Nephron progenitor cell (in vitro differentiated cells): Measurements from ENCODE around the gene UBFD1.
"Not testable (repeated sequence)": the region's sequence is repeated elsewhere in the genome, so short reads cannot be mapped to it uniquely, and the experiment has no call there.

Experiments
- DNase-seq: peaks from one replicate; pipeline ENCODE4 v3.0.0; 2021
- H3K27ac Mint-ChIP-seq: 2 replicates; pipeline ENCODE4 v1.8.0; 2021; ENCODE audit warnings: mild to moderate bottlenecking, moderate library complexity, mixed read lengths
- H3K27me3 Mint-ChIP-seq: 2 replicates; pipeline ENCODE4 v1.8.0; 2021; ENCODE audit warnings: mild to moderate bottlenecking, low read depth, mixed read lengths; ENCODE audit not compliant: poor library complexity
- H3K36me3 Mint-ChIP-seq: 2 replicates; pipeline ENCODE4 v1.8.0; 2021; ENCODE audit warnings: low read depth, mixed read lengths
- H3K4me1 Mint-ChIP-seq: 2 replicates; pipeline ENCODE4 v1.8.0; 2021; ENCODE audit warnings: mixed read lengths
- H3K4me3 Mint-ChIP-seq: 2 replicates; pipeline ENCODE4 v1.8.0; 2021; ENCODE audit warnings: mild to moderate bottlenecking, moderate library complexity, mixed read lengths
- H3K9me3 Mint-ChIP-seq: 2 replicates; pipeline ENCODE4 v1.8.0; 2021; ENCODE audit warnings: mild to moderate bottlenecking, moderate library complexity, mixed read lengths
- TF ChIP-seq, protein P1 (sequence below): fragments of 200-600 bp; sonication (generic); IDR thresholded peaks from 2 replicates; pipeline ENCODE4 v1.5.0; 2021; ENCODE audit warnings: antibody characterized with exemption

The UBFD1 gene

DNA sequence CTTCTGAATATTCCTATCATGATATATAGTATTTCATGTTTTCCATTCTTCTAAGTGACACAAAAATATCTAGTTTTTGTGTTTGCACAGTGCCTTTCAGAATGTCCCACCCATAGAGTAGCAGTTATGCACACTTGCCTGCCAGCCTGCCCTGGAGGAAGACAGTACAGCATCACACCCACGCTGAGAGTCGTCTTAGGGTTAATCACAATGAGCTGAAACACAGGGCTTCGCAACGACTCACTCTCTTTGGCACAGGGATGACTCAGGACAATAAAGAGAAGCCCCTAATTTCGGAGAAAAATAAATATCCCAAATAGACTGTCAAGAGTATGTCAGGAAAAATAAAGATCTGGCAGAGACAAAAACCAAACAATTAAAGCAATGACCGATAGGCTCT, 50.2 kb downstream of the UBFD1 start:
- H3K9me3 Mint-ChIP-seq, result no peaks in the 10 kb centered on the region
- no peaks in the 10 kb centered on the region for H3K4me1 Mint-ChIP-seq
- H3K4me3 Mint-ChIP-seq, result no peak overlapping the region
- peak overlapping the region; percentile 93 for H3K27ac Mint-ChIP-seq
- no peak for DNase-seq
- TF ChIP-seq, protein P1, sequence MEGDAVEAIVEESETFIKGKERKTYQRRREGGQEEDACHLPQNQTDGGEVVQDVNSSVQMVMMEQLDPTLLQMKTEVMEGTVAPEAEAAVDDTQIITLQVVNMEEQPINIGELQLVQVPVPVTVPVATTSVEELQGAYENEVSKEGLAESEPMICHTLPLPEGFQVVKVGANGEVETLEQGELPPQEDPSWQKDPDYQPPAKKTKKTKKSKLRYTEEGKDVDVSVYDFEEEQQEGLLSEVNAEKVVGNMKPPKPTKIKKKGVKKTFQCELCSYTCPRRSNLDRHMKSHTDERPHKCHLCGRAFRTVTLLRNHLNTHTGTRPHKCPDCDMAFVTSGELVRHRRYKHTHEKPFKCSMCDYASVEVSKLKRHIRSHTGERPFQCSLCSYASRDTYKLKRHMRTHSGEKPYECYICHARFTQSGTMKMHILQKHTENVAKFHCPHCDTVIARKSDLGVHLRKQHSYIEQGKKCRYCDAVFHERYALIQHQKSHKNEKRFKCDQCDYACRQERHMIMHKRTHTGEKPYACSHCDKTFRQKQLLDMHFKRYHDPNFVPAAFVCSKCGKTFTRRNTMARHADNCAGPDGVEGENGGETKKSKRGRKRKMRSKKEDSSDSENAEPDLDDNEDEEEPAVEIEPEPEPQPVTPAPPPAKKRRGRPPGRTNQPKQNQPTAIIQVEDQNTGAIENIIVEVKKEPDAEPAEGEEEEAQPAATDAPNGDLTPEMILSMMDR, result no peak
- H3K27me3 Mint-ChIP-seq, result no peaks in the 10 kb centered on the region
- peaks cover 21% of the 10 kb centered on the region for H3K36me3 Mint-ChIP-seq

DNA sequence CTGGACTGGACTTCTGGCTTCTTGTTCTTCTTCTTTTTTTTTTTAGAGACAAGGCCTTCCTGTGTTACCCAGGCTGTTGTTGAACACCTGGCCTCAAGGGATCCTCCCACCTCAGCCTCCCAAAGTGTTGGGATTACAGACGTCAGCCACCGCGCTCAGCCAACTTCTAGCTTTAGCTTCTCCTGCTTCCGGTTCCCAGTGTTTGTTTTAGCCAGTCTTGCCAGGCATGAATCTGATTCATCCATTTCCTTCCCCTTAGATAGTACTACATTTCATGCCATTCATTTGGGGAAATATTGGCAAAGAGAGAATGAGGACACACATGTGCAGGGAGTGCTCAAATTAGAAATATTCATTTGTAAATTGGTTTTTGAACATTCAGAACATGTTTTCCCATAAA, 50.7 kb downstream of the UBFD1 start:
- peaks cover 19% of the 10 kb centered on the region for H3K36me3 Mint-ChIP-seq
- no peaks in the 10 kb centered on the region for H3K4me1 Mint-ChIP-seq
- H3K27me3 Mint-ChIP-seq, result no peaks in the 10 kb centered on the region
- TF ChIP-seq, protein P1, result no peak
- H3K4me3 Mint-ChIP-seq, result no peak overlapping the region
- no peaks in the 10 kb centered on the region for H3K9me3 Mint-ChIP-seq
- peak overlapping the region; percentile 93 for H3K27ac Mint-ChIP-seq
- no peak for DNase-seq

DNA sequence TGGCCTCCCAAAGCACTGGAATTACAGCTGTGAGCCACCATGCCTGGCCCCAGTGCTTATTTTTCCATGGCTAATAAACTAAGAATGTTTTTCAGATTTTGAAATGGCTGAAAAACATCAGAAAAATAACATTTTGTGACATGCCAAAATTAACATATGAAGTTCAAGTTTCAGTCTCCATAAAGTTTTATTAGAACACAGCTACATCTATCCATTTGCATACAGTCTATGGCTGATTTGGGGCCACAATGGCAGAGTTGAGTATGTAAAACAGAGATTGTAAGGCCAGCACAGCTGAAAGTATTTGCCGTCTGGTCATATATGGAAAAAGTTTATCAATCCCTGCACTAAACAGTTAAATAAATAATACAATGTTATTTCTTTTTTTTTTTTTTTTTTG, 52.4 kb downstream of the UBFD1 start:
- no peak overlapping the region for H3K4me3 Mint-ChIP-seq
- DNase-seq, result no peak
- H3K9me3 Mint-ChIP-seq, result no peaks in the 10 kb centered on the region
- TF ChIP-seq, protein P1, result no peak
- H3K4me1 Mint-ChIP-seq, result no peaks in the 10 kb centered on the region
- H3K36me3 Mint-ChIP-seq, result peaks cover 15% of the 10 kb centered on the region
- H3K27me3 Mint-ChIP-seq, result no peaks in the 10 kb centered on the region
- no peak overlapping the region for H3K27ac Mint-ChIP-seq

DNA sequence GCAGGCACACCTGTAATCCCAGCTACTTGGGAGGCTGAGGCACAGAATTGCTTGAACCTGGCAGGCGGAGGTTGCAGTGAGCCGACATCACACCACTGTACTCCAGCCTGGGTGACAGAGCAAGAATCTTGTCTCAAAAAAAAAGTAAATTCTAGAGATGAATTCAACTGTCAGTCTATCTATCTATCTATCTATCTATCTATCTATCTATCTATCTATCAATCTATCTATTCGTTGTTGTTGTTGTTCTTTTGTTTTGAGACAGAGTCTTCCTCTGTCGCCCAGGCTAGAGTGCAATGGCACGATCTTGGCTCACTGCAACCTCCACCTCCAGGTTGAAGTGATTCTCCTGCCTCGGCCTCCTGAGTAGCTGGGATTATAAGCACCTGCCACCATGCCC, 53.4 kb downstream of the UBFD1 start:
- H3K4me1 Mint-ChIP-seq, H3K4me3 Mint-ChIP-seq, H3K9me3 Mint-ChIP-seq, H3K27me3 Mint-ChIP-seq, DNase-seq, H3K27ac Mint-ChIP-seq: not testable (repeated sequence)
- H3K36me3 Mint-ChIP-seq, result peaks cover 18% of the 10 kb centered on the region

DNA sequence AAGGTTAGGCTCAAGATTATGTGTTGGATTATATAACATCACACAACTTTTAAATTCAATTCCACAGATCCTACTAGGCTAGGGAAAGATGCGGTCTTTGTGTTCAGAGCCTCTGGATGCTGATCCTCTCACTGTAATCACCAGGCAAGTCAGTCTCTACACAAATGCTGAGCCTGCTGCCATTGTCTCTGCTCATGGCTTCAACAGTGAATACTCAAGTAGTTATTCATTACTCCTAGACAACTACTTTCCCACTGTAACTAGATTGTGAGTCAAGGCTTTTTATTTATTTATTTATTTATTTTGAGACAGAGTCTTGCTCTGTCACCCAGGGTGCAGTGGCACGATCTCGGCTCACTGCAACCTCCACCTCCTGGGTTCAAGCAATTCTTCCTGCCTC, 54.4 kb downstream of the UBFD1 start:
- TF ChIP-seq, protein P1, result no peak
- no peaks in the 10 kb centered on the region for H3K27me3 Mint-ChIP-seq
- no peak overlapping the region for H3K4me3 Mint-ChIP-seq
- peaks cover 24% of the 10 kb centered on the region for H3K36me3 Mint-ChIP-seq
- H3K9me3 Mint-ChIP-seq, result no peaks in the 10 kb centered on the region
- no peak overlapping the region for H3K27ac Mint-ChIP-seq
- no peaks in the 10 kb centered on the region for H3K4me1 Mint-ChIP-seq
- no peak for DNase-seq

DNA sequence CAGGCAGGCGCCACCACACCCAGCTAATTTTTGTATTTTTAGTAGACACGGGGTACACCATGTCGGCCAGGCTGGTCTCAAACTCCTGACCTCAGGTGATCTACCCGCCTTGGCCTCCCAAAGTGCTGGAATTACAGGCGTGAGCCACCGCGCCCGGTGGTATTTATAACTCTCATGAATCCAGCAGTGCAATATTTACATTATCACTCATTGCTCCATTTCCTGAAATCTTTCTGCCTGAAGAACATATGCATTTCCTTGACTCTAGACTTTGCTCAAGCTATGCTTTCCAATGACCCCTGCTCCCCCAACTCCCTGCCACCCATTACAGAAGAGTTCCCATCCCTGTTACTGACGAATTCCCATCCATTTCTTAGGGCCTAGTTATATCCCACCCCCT, 58.3 kb downstream of the UBFD1 start:
- no peak for DNase-seq
- Mint-ChIP-seq H3K27ac (no peak overlapping the region), H3K4me1 (no peaks in the 10 kb centered on the region), H3K27me3 (no peaks in the 10 kb centered on the region), H3K36me3 (peaks cover 39% of the 10 kb centered on the region), H3K9me3 (no peaks in the 10 kb centered on the region), H3K4me3 (no peak overlapping the region)
- TF ChIP-seq, protein P1, result no peak
